GM12878 (cell line): ENCODE data around the gene CKAP5. TPM values are rescaled to one million over a fixed set of nuclear protein-coding genes. Genes with fewer than 3 reads are reported as not detected.

Experiments used
- ATAC-seq: fragments of 200-7000 bp; cut with Tn5 transposase; 3 replicates; pipeline ENCODE4 v1.9.1; 2020; ENCODE audit warnings: mild to moderate bottlenecking, moderate library complexity
- BruUV-seq: library from RNA; stranded (reverse); fragments of 400-500 nt; replicated peaks from 2 replicates; lab custom pipeline; 2021; lab: Mats Ljungman, UMichigan
- CTCF ChIA-PET: fragments of 300-600 bp; sonication (Branson Sonifier 250); formaldehyde crosslinking; extraction: SDS; loops from one replicate; lab custom pipeline; 2021; ENCODE audit warnings: inconsistent platforms; lab: Yijun Ruan, JAX
- POLR2A ChIA-PET: fragments of 350-600 bp; formaldehyde crosslinking; extraction: SDS; loops from one replicate; lab custom pipeline; 2021; ENCODE audit warnings: inconsistent platforms; lab: Charles Lee
- RAD21 ChIA-PET: fragments of 300-600 bp; sonication (Branson Sonifier 250); formaldehyde crosslinking; loops from one replicate; lab custom pipeline; 2023; ENCODE audit warnings: antibody characterized with exemption; ENCODE audit not compliant: unreplicated experiment; lab: Charles Lee
- SMC1A ChIA-PET: fragments of 300-600 bp; sonication (Branson Sonifier 250); formaldehyde crosslinking; loops from one replicate; lab custom pipeline; 2023; ENCODE audit not compliant: unreplicated experiment, uncharacterized antibody; lab: Charles Lee
- DNase-seq: peaks from one replicate; pipeline ENCODE4 v3.0.0-alpha.2; 2011; ENCODE audit warnings: low read depth, low spot score
- FAIRE-seq: peaks from 3 replicates; lab custom pipeline; 2011; peaks lifted over from hg19 to GRCh38; lab: Jason Lieb, UNC
- H2AFZ ChIP-seq: 2 replicates; pipeline ENCODE4 v1.6.0; 2011; ENCODE audit warnings: low read depth, low read length, control low read depth; ENCODE audit not compliant: control insufficient read depth
- H3K27ac ChIP-seq: 2 replicates; pipeline ENCODE4 v1.5.1; 2011; ENCODE audit warnings: control low read depth; ENCODE audit not compliant: control insufficient read depth, insufficient read depth
- H3K27me3 ChIP-seq, 2 experiments: replicated peaks in 1 of 2; 2 replicates each; pipeline versions ENCODE4 v1.6.0 to v1.6.1; 2011; ENCODE audit warnings: low read length in 1 of 2; ENCODE audit not compliant: control insufficient read depth in 2 of 2, insufficient read depth in 2 of 2
- H3K36me3 ChIP-seq, 2 experiments: 2 replicates each; pipeline ENCODE4 v1.5.1; 2011; ENCODE audit warnings: low read length in 1 of 2; ENCODE audit not compliant: control insufficient read depth in 2 of 2, insufficient read depth in 2 of 2
- H3K4me1 ChIP-seq: 2 replicates; pipeline ENCODE4 v1.6.1; 2011; ENCODE audit warnings: mild to moderate bottlenecking, low read length, moderate library complexity, mixed read lengths; ENCODE audit not compliant: control insufficient read depth, insufficient read depth
- H3K4me2 ChIP-seq: 2 replicates; pipeline ENCODE4 v1.6.0; 2011; ENCODE audit warnings: control low read depth; ENCODE audit not compliant: control insufficient read depth, insufficient read depth
- H3K4me3 ChIP-seq: fragments of 200-600 bp; sonication (generic); 2 replicates; pipeline ENCODE4 v1.5.1; 2016
- H3K79me2 ChIP-seq: 2 replicates; pipeline ENCODE4 v1.6.0; 2011; ENCODE audit warnings: low read length; ENCODE audit not compliant: control insufficient read depth, insufficient read depth
- H3K9ac ChIP-seq: 2 replicates; pipeline ENCODE4 v1.8.0; 2011; ENCODE audit warnings: low read length, control low read depth, mixed read lengths; ENCODE audit not compliant: control insufficient read depth, insufficient read depth
- H3K9me3 ChIP-seq: replicated peaks from 3 replicates; pipeline ENCODE4 v1.5.1; 2011; ENCODE audit warnings: mild to moderate bottlenecking, low read length; ENCODE audit not compliant: control insufficient read depth, insufficient read depth
- H4K20me1 ChIP-seq: 2 replicates; pipeline ENCODE4 v1.6.0; 2011; ENCODE audit not compliant: control insufficient read depth, insufficient read depth
- E4F1 ChIP-seq: fragments of 450-650 bp; IDR thresholded peaks from 2 replicates; pipeline ENCODE4 v1.6.1; 2018; ENCODE audit warnings: borderline replicate concordance, mild to moderate bottlenecking; ENCODE audit not compliant: partially characterized antibody
- EP300 ChIP-seq, 2 experiments: fragments of 150-350 bp in 1 of 2; IDR thresholded peaks; 2 replicates each; pipeline ENCODE4 v1.6.1; 2011 to 2012; ENCODE audit warnings: low read depth in 2 of 2, low read length in 2 of 2, borderline replicate concordance in 1 of 2, improper control_type of control experiment in 1 of 2, inconsistent platforms in 1 of 2; ENCODE audit not compliant: control insufficient read depth in 1 of 2
- KAT2A ChIP-seq: conservative IDR thresholded peaks from 2 replicates; pipeline ENCODE4 v1.6.1; 2011; ENCODE audit warnings: low read depth, low read length; ENCODE audit not compliant: control insufficient read depth
- MTA2 ChIP-seq: fragments of 450-650 bp; IDR thresholded peaks from 2 replicates; pipeline ENCODE4 v1.6.1; 2016; ENCODE audit warnings: low read depth, mild to moderate bottlenecking, moderate library complexity
- MTA3 ChIP-seq: IDR thresholded peaks from 2 replicates; pipeline ENCODE4 v1.6.1; 2012; ENCODE audit warnings: low read length, inconsistent platforms, borderline replicate concordance
- TARDBP ChIP-seq: IDR thresholded peaks from 2 replicates; pipeline ENCODE4 v1.6.1; 2016; ENCODE audit warnings: borderline replicate concordance
- ZNF622 ChIP-seq: fragments of 450-650 bp; IDR thresholded peaks from 2 replicates; pipeline ENCODE4 v1.6.1; 2017; ENCODE audit warnings: mild to moderate bottlenecking, inconsistent platforms
- whole genome bisulfite sequencing: methylation state at CpG from one replicate; pipeline ENCODE4 v1.1.6; 2016; ENCODE audit warnings: low lambda C conversion rate; ENCODE audit not compliant: insufficient replicate concordance, insufficient coverage; ENCODE audit errors: missing lambda C conversion rate; 5-methylcytosine and 5-hydroxymethylcytosine counted together
- in situ Hi-C: fragments of 300-500 bp; cut with MboI; formaldehyde crosslinking; loops from 9 replicates; pipeline ENCODE4 v1.14.3; 2018; ENCODE audit warnings: mixed read lengths
- intact Hi-C: fragments of 100-400 bp; cut with micrococcal nuclease; formaldehyde crosslinking; loops from one replicate; pipeline ENCODE4 v1.14.2; 2022; ENCODE audit not compliant: unreplicated experiment
- polyA plus RNA-seq, 11 experiments: library from polyadenylated mRNA; depleted of rRNA in 4 of 11; unstranded in 6 of 11; stranded (reverse) in 5 of 11; fragments of >200 nt; fragmentation: Nextera tagmentation in 4 of 11; fragmentation: Illumina TruSeq in 1 of 11; extraction: Ambion mirVana in 4 of 11; extraction: Trizol in 1 of 11; gene quantifications; 1 replicate in 1 of 11; 2 replicates in 10 of 11; pipeline versions ENCODE4 v1.2.1 to v1.2.3, GENCODE V29; 2011 to 2016; ENCODE audit warnings: inconsistent platforms in 2 of 11, missing spikeins in 2 of 11, low read depth in 1 of 11
- total RNA-seq, 4 experiments: library from RNA; depleted of rRNA in 3 of 4; stranded (reverse); fragments of >200 nt in 3 of 4; fragmentation: Illumina TruSeq in 1 of 4; extraction: Trizol in 1 of 4; gene quantifications; 2 replicates each; pipeline versions ENCODE4 v1.2.1 to v1.2.3, GENCODE V29; 2013 to 2021
- TF ChIP-seq, protein P1 (sequence below): IDR thresholded peaks from 2 replicates; pipeline ENCODE4 v1.6.1; 2012; ENCODE audit warnings: low read depth, low read length, improper control_type of control experiment

Gene CKAP5
- total and polyA plus RNA-seq, 10 of the 15 experiments (the other 5 are each of a cell fraction or from before 2014, with no cell fraction given) = 20.1 to 161 (median 79.8) TPM

DNA sequence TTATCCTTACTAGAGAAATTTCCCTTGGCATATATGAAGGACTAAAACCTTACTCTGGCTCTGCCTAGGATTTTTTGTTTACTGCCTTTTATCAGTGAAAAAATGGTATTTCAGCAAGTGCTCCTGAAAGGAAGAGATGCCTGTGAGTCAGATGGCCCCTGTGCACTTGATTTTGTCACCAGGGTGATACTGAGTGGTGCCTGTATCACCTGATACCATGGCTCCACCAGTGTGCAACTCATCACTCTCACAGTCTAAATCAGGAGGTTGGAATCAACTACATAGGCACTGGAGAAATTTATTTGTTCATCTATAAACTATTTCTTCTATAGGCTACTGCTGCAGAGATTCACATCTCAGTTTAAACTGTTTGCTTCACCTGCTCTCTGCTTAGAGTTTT, 83.8 kb downstream of the CKAP5 start (continued):
- TF ChIP-seq KAT2A (no peak), TARDBP (no peak), E4F1 (no peak), EP300 (IDR thresholded peaks at IDR 0.05; ENCODE audit: borderline replicate concordance in 1 of 2, control insufficient read depth in 1 of 2, low read depth in 2 of 2, low read length in 2 of 2) (no peak)

- CTCF ChIA-PET = no interaction called here
- Histone ChIP-seq H3K9me3 (no peaks in the 10 kb centered on the region), H3K4me1 (no peaks in the 10 kb centered on the region), H3K79me2 (no peaks in the 10 kb centered on the region), H3K4me3 (no peak overlapping the region), H3K36me3 (peaks cover 16 to 48% of the 10 kb centered on the region in 2 experiments), H3K27me3 (no peaks in the 10 kb centered on the region), H4K20me1 (no peaks in the 10 kb centered on the region), H2AFZ (no peak overlapping the region), H3K4me2 (no peak overlapping the region), H3K9ac (no peak overlapping the region), H3K27ac (no peak overlapping the region)
- ATAC-seq (no peak), FAIRE-seq (no peak), DNase-seq (no peak)
- POLR2A ChIA-PET = interaction anchor here (0.6 to 0.7 kb wide), 3 partner anchors 8 to 175 kb away, joined by 3 read pairs; no protein-coding TSS in a partner anchor
- intact Hi-C loops (no loop called here), in situ Hi-C loops (no loop called here)
- no TSS peak for BruUV-seq
- WGBS = 99% methylated on average over 4 of the region's 4 CpGs
- RAD21 ChIA-PET = no interaction called here
- SMC1A ChIA-PET = interaction anchor here (0.9 to 1.1 kb wide), 2 partner anchors 10 to 60 kb away, joined by 3 read pairs; no protein-coding TSS in a partner anchor
- TF ChIP-seq MTA2 (no peak), MTA3 (no peak), ZNF622 (no peak)
- TF ChIP-seq, protein P1, sequence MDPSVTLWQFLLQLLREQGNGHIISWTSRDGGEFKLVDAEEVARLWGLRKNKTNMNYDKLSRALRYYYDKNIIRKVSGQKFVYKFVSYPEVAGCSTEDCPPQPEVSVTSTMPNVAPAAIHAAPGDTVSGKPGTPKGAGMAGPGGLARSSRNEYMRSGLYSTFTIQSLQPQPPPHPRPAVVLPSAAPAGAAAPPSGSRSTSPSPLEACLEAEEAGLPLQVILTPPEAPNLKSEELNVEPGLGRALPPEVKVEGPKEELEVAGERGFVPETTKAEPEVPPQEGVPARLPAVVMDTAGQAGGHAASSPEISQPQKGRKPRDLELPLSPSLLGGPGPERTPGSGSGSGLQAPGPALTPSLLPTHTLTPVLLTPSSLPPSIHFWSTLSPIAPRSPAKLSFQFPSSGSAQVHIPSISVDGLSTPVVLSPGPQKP = no peak
Measured at GRCh38 chr11:46761807-46762206, 84.3 kb downstream of the CKAP5 start.
